K562 (cell line): ENCODE results near the gene PRDM16. TPM values are rescaled to one million over a fixed set of nuclear protein-coding genes. Genes with fewer than 3 reads are reported as not detected.

Experiments
- C11orf30 ChIP-seq: fragments of 450-650 bp; IDR thresholded peaks from 2 replicates; pipeline ENCODE4 v1.6.1; 2016; ENCODE audit warnings: low read depth, mild to moderate bottlenecking
- CREB1 ChIP-seq, 2 experiments: sonication (generic) in 1 of 2; formaldehyde crosslinking in 1 of 2; IDR thresholded peaks; 2 replicates each; pipeline versions ENCODE4 v1.6.1 to v1.8.0; 2012 to 2022; ENCODE audit warnings: inconsistent platforms in 1 of 2, mild to moderate bottlenecking in 1 of 2, missing genetic modification reagents in 1 of 2, moderate library complexity in 1 of 2
- ETV5 ChIP-seq: sonication (generic); formaldehyde crosslinking; IDR thresholded peaks from 2 replicates; pipeline ENCODE4 v1.4.0; 2020; ENCODE audit warnings: low read depth, mild to moderate bottlenecking, missing genetic modification reagents
- MAFG ChIP-seq: fragments of 450-650 bp; conservative IDR thresholded peaks from 2 replicates; pipeline ENCODE4 v1.6.1; 2016; ENCODE audit warnings: missing genetic modification characterization, missing compliant biosample characterization
- MCM2 ChIP-seq: fragments of 450-650 bp; IDR thresholded peaks from 2 replicates; pipeline ENCODE4 v1.6.1; 2017; ENCODE audit warnings: low read depth, mild to moderate bottlenecking
- MGA ChIP-seq: fragments of 450-650 bp; IDR thresholded peaks from 2 replicates; pipeline ENCODE4 v1.6.1; 2016; ENCODE audit warnings: mild to moderate bottlenecking, moderate library complexity
- NUFIP1 ChIP-seq: fragments of 450-650 bp; IDR thresholded peaks from 2 replicates; pipeline ENCODE4 v1.6.1; 2018; ENCODE audit not compliant: partially characterized antibody
- SMARCB1 ChIP-seq: IDR thresholded peaks from 2 replicates; pipeline ENCODE4 v1.6.1; 2011; ENCODE audit warnings: improper control_type of control experiment, low read depth; ENCODE audit not compliant: insufficient read length
- SREBF2 ChIP-seq: sonication (generic); formaldehyde crosslinking; IDR thresholded peaks from 2 replicates; pipeline ENCODE4 v1.4.0; 2020; ENCODE audit warnings: mild to moderate bottlenecking, missing genetic modification reagents
- TRIM24 ChIP-seq, 2 experiments: fragments of 450-650 bp; IDR thresholded peaks; 2 replicates each; pipeline ENCODE4 v1.6.1; 2016
- ZBTB17 ChIP-seq: fragments of 450-650 bp; formaldehyde crosslinking; IDR thresholded peaks from 2 replicates; pipeline ENCODE4 v1.4.0; 2020; ENCODE audit warnings: mild to moderate bottlenecking
- ZNF445 ChIP-seq: fragments of 250-450 bp; sonication (Bioruptor Pico); IDR thresholded peaks from 2 replicates; pipeline ENCODE4 v1.4.0; 2020; ENCODE audit warnings: low read depth, mild to moderate bottlenecking, moderate library complexity
- polyA plus RNA-seq, 8 experiments: library from polyadenylated mRNA; depleted of rRNA in 4 of 8; stranded (reverse) in 5 of 8; unstranded in 3 of 8; fragments of >200 nt; fragmentation: Nextera tagmentation in 2 of 8; fragmentation: Illumina TruSeq in 1 of 8; extraction: Ambion mirVana in 2 of 8; extraction: Trizol in 1 of 8; gene quantifications; 2 replicates each; pipeline versions ENCODE4 v1.2.1 to v1.2.3, GENCODE V29; 2011 to 2014; ENCODE audit warnings: inconsistent platforms in 1 of 8, missing spikeins in 1 of 8
- total RNA-seq, 7 experiments: library from RNA; depleted of rRNA in 6 of 7; stranded (reverse); fragments of >200 nt in 6 of 7; fragmentation: Illumina TruSeq in 2 of 7; extraction: Trizol in 2 of 7; gene quantifications; 2 replicates each; pipeline versions ENCODE4 v1.2.1 to v1.2.3, GENCODE V29; 2011 to 2021; ENCODE audit warnings: low replicate concordance in 1 of 7

Gene PRDM16
- total and polyA plus RNA-seq, 9 of the 15 experiments (the other 6 are each of a cell fraction or from before 2014, with no cell fraction given): 0.10 to 0.27 TPM; not detected in 7

GRCh38 chr1:3312898-3313575 is 244.0 kb downstream of the PRDM16 start (continued):
- TF ChIP-seq MGA (peak; percentile 96), MAFG (tag) (peak; percentile 75), ZNF445 (CRISPR knock-in tag) (no peak), C11orf30 (peak; percentile 94), CREB1 (IDR thresholded peaks at IDR 0.05) (no peak; the same call in 1 of the 2 replicates), CREB1 (CRISPR knock-in tag; IDR thresholded peaks at IDR 0.05) (peak; percentile 52; the same call in 1 of the 2 replicates), TRIM24 (IDR thresholded peaks at IDR 0.05) (peak; percentile 55 to 82), MCM2 (no peak), NUFIP1 (no peak), ZBTB17 (CRISPR knock-in tag) (peak; percentile 68; the same call in 1 of the 2 replicates), ETV5 (CRISPR knock-in tag) (peak; percentile 57; the same call in 1 of the 2 replicates), SMARCB1 (no peak), SREBF2 (CRISPR knock-in tag) (no peak)
